ENCODE measurements around the gene LIN7B. TPM values are rescaled to one million over a fixed set of nuclear protein-coding genes. Genes with fewer than 3 reads are reported as not detected.

LIN7B gene
- total and polyA plus RNA-seq, 2 of the 13 experiments (the other 11 are each of a cell fraction or from before 2014, with no cell fraction given): 5.3 to 7.6 TPM

- TF ChIP-seq TEAD3 (CRISPR knock-in tag; optimal IDR thresholded peaks at IDR 0.05; ENCODE audit: borderline replicate concordance): no peak
- TF ChIP-seq ZNF281 (CRISPR knock-in tag; IDR thresholded peaks at IDR 0.05; ENCODE audit: borderline replicate concordance): peak; percentile 22; the same call in 1 of the 2 replicates
- peak; percentile 63 for TF ChIP-seq YY1 (IDR thresholded peaks at IDR 0.05; ENCODE audit: insufficient read depth, insufficient replicate concordance, low read depth, low read length)
- no peak for TF ChIP-seq ZNF431 (CRISPR knock-in tag; IDR thresholded peaks at IDR 0.05; ENCODE audit: borderline replicate concordance, low read depth)
- 0 out of 2 replicates have a peak, but pooled peaks have one; percentile 24 for TF ChIP-seq ZMYM2 (CRISPR knock-in tag; IDR thresholded peaks at IDR 0.05)
- no peak for TF ChIP-seq ZNF143 (CRISPR knock-in tag; IDR thresholded peaks at IDR 0.05)
- no peak for TF ChIP-seq GZF1 (CRISPR knock-in tag; IDR thresholded peaks at IDR 0.05)
- TF ChIP-seq HNRNPLL (IDR thresholded peaks at IDR 0.05; ENCODE audit: low read depth, low read length, poor library complexity, severe bottlenecking): peak; percentile 65
- no peak for TF ChIP-seq MATR3 (CRISPR knock-in tag; IDR thresholded peaks at IDR 0.05)
- no peak for TF ChIP-seq HNRNPL (IDR thresholded peaks at IDR 0.05; ENCODE audit: low read depth, low read length)
- no peak for TF ChIP-seq NFRKB (IDR thresholded peaks at IDR 0.05)
- 0 out of 2 replicates have a peak, but pooled peaks have one; percentile 65 for TF ChIP-seq ZNF33B (CRISPR knock-in tag; IDR thresholded peaks at IDR 0.05)
- no peak for TF ChIP-seq NR2C2 (CRISPR knock-in tag; IDR thresholded peaks at IDR 0.05; ENCODE audit: borderline replicate concordance)
- 0 out of 2 replicates have a peak, but pooled peaks have one; percentile 25 for TF ChIP-seq ZNF124 (CRISPR knock-in tag; IDR thresholded peaks at IDR 0.05)
- no peak for TF ChIP-seq CERS6 (CRISPR knock-in tag; IDR thresholded peaks at IDR 0.05)
- no peak for TF ChIP-seq ZBTB34 (CRISPR knock-in tag; IDR thresholded peaks at IDR 0.05)
- TF ChIP-seq ZNF883 (CRISPR knock-in tag; IDR thresholded peaks at IDR 0.05; ENCODE audit: not compliant biosample characterization): peak; percentile 29
- no peak for TF ChIP-seq GRHL1 (CRISPR knock-in tag; conservative IDR thresholded peaks at IDR 0.05)
- TF ChIP-seq KMT2A (CRISPR knock-in tag; IDR thresholded peaks at IDR 0.05): 0 out of 2 replicates have a peak, but pooled peaks have one; percentile 44
- TF ChIP-seq ZNF275 (CRISPR knock-in tag; IDR thresholded peaks at IDR 0.05; ENCODE audit: borderline replicate concordance): 0 out of 2 replicates have a peak, but pooled peaks have one; percentile 20
- TF ChIP-seq ZNF33A (CRISPR knock-in tag; IDR thresholded peaks at IDR 0.05; ENCODE audit: borderline replicate concordance): no peak
Observed at GRCh38 chr19:49157445-49158224, 43.5 kb downstream of the LIN7B start, which contains the start of gene TRPM4 (continued).

All from HepG2 (cell line).